Vagina (tissue), 2 donors: Measurements from ENCODE around the gene DES.

Experiments
- POLR2AphosphoS5 ChIP-seq, 2 donors: sonication (generic); formaldehyde crosslinking; IDR thresholded peaks; one replicate each; pipeline ENCODE4 v1.9.0; 2017; ENCODE audit warnings: antibody characterized with exemption in 2 of 2, mild to moderate bottlenecking in 2 of 2, low read depth in 1 of 2; ENCODE audit not compliant: insufficient read depth in 1 of 2
- TF ChIP-seq, protein P1 (sequence below), 3 experiments: fragments of 450-650 bp in 2 of 3; fragments of 200-600 bp in 1 of 3; sonication (generic) in 1 of 3; IDR thresholded peaks; one replicate each; pipeline ENCODE4 v1.5.1; 2017 to 2019; ENCODE audit warnings: antibody characterized with exemption in 3 of 3, mild to moderate bottlenecking in 2 of 3, moderate library complexity in 2 of 3

DNA sequence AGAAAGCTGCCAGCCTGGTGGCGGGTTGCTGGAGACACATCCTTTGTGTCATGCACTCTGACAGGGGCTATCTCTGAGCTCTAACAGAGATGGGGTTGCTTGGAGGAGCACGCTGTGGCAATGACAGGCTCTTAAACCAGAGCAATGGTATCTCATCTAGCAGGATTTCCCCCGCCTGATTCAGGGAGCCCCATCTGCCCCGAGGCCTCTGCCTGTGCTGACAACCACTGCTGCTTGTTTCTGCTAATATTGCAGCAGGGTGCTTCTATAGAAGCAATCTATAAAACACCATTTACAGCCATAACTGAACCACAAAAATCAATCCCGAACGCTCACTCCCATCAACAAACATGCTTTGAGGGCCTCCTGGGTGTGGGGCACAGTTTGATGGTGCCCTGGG, 17.6 kb upstream of the DES start:
- TF ChIP-seq, protein P1, sequence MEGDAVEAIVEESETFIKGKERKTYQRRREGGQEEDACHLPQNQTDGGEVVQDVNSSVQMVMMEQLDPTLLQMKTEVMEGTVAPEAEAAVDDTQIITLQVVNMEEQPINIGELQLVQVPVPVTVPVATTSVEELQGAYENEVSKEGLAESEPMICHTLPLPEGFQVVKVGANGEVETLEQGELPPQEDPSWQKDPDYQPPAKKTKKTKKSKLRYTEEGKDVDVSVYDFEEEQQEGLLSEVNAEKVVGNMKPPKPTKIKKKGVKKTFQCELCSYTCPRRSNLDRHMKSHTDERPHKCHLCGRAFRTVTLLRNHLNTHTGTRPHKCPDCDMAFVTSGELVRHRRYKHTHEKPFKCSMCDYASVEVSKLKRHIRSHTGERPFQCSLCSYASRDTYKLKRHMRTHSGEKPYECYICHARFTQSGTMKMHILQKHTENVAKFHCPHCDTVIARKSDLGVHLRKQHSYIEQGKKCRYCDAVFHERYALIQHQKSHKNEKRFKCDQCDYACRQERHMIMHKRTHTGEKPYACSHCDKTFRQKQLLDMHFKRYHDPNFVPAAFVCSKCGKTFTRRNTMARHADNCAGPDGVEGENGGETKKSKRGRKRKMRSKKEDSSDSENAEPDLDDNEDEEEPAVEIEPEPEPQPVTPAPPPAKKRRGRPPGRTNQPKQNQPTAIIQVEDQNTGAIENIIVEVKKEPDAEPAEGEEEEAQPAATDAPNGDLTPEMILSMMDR (IDR thresholded peaks at IDR 0.05), result no peak
- TF ChIP-seq POLR2AphosphoS5 (IDR thresholded peaks at IDR 0.05; ENCODE audit: insufficient read depth in 1 of 2, low read depth in 1 of 2), result no peak
